Upper lobe of right lung (tissue), 1 donor: Measurements from ENCODE around the gene PSMD11. TPM values are rescaled to one million over a fixed set of nuclear protein-coding genes. Genes with fewer than 3 reads are reported as not detected.

Experiments
- ATAC-seq: fragments of 200-7000 bp; cut with Tn5 transposase; one replicate; pipeline ENCODE4 v1.9.1; 2020; ENCODE audit warnings: mild to moderate bottlenecking, moderate library complexity
- DNase-seq: peaks from one replicate; pipeline ENCODE4 v3.0.0-alpha.2; 2020
- H3K27ac ChIP-seq: fragments of 200-600 bp; one replicate; pipeline ENCODE4 v1.8.0; 2022
- H3K27me3 ChIP-seq: fragments of 200-600 bp; one replicate; pipeline ENCODE4 v1.8.0; 2022; ENCODE audit warnings: mild to moderate bottlenecking
- H3K36me3 ChIP-seq: fragments of 200-600 bp; one replicate; pipeline ENCODE4 v1.8.0; 2022
- H3K4me1 ChIP-seq: fragments of 200-600 bp; one replicate; pipeline ENCODE4 v1.8.0; 2022
- H3K4me3 ChIP-seq: fragments of 200-600 bp; one replicate; pipeline ENCODE4 v1.8.0; 2022; ENCODE audit warnings: mild to moderate bottlenecking
- H3K9me3 ChIP-seq: fragments of 200-600 bp; one replicate; pipeline ENCODE4 v1.8.0; 2022
- intact Hi-C: fragments of 100-400 bp; cut with DNase I; formaldehyde crosslinking; loops from one replicate; pipeline ENCODE4 v1.11.0; 2022
- total RNA-seq: library from RNA; stranded (reverse); fragmentation: NEBNext Ultra II Directional; extraction: Animal tissue kit (Norgen Biotek cat#: 25700); gene quantifications from one replicate; pipeline ENCODE4 v1.2.1, GENCODE V29; 2021
- TF ChIP-seq, protein P1 (sequence below): fragments of 200-600 bp; IDR thresholded peaks from one replicate; pipeline ENCODE4 v1.8.0; 2022; ENCODE audit warnings: antibody characterized with exemption
- donor health status: DM: no; HTN: yes; CAD: no; lungs with severe emphysema.

PSMD11 gene
- total RNA-seq, 1 donor from 2014 or later, result 62.8 TPM

- Histone ChIP-seq H3K9me3 (no peaks in the 10 kb centered on the region), H3K27ac (no peak overlapping the region), H3K27me3 (no peaks in the 10 kb centered on the region), H3K4me1 (peaks cover 17% of the 10 kb centered on the region), H3K4me3 (peak overlapping the region; percentile 53), H3K36me3 (peaks cover 4% of the 10 kb centered on the region)
- intact Hi-C loops, result no loop called here
- ATAC-seq (no peak), DNase-seq (peak; percentile 63)
- TF ChIP-seq, protein P1, sequence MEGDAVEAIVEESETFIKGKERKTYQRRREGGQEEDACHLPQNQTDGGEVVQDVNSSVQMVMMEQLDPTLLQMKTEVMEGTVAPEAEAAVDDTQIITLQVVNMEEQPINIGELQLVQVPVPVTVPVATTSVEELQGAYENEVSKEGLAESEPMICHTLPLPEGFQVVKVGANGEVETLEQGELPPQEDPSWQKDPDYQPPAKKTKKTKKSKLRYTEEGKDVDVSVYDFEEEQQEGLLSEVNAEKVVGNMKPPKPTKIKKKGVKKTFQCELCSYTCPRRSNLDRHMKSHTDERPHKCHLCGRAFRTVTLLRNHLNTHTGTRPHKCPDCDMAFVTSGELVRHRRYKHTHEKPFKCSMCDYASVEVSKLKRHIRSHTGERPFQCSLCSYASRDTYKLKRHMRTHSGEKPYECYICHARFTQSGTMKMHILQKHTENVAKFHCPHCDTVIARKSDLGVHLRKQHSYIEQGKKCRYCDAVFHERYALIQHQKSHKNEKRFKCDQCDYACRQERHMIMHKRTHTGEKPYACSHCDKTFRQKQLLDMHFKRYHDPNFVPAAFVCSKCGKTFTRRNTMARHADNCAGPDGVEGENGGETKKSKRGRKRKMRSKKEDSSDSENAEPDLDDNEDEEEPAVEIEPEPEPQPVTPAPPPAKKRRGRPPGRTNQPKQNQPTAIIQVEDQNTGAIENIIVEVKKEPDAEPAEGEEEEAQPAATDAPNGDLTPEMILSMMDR, result no peak
These were observed 43.3 kb downstream of the PSMD11 start for GRCh38 chr17:32487473-32488176.

DNA sequence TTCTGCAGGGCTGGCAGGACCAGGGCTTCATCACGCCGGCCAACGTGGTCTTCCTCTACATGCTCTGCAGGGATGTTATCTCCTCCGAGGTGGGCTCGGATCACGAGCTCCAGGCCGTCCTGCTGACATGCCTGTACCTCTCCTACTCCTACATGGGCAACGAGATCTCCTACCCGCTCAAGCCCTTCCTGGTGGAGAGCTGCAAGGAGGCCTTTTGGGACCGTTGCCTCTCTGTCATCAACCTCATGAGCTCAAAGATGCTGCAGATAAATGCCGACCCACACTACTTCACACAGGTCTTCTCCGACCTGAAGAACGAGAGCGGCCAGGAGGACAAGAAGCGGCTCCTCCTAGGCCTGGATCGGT is 43.9 kb downstream of the PSMD11 start:
- H3K4me3 ChIP-seq, result no peak overlapping the region
- ATAC-seq, result no peak

DNA sequence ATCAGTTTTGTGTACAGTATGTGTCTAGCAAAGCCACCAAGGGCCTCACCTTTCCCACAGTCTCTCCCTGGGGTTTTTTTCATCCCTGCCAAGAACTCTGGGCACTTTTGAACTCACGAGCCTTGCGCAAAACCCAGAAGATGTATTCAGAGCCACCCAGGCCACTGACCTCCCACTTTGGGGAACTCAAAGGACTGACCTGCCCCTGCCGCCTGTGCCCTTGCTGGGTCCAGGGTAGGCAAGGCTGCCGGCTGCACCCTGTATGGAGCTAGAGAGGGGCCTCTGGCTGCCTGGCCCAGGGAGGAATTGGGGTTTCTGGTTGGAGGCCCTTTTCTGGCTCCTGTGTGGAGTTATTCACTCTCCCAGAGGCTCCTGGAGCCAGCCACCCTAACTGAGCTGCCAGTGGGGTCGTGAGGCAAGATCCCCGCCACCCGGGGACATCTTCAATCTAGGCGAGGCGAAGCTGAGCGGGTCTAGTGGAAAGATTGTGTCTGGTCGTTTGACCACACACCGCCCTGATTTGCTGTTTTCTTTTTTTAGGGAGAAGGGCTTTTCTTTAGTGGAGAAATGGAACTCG is 44.4 kb downstream of the PSMD11 start:
- H3K9me3 ChIP-seq, result no peaks in the 10 kb centered on the region
- ATAC-seq (no peak), DNase-seq (peak; percentile 58)
- no peaks in the 10 kb centered on the region for H3K27me3 ChIP-seq
- intact Hi-C loops, result no loop called here
- peaks cover 13% of the 10 kb centered on the region for H3K4me1 ChIP-seq
- H3K27ac ChIP-seq, result no peak overlapping the region
- H3K36me3 ChIP-seq, result no peaks in the 10 kb centered on the region
- H3K4me3 ChIP-seq, result no peak overlapping the region
- TF ChIP-seq, protein P1, result no peak

More for the DNA sequence above, 43.9 kb downstream of the PSMD11 start:
- peaks cover 16% of the 10 kb centered on the region for H3K4me1 ChIP-seq
- intact Hi-C loops, result no loop called here
- no peaks in the 10 kb centered on the region for H3K36me3 ChIP-seq
- TF ChIP-seq, protein P1, result no peak
- DNase-seq, result peak; percentile 20
- H3K27ac ChIP-seq, result no peak overlapping the region
- no peaks in the 10 kb centered on the region for H3K27me3 ChIP-seq
- H3K9me3 ChIP-seq, result no peaks in the 10 kb centered on the region

GRCh38 chr17:32489320-32490100 is 45.2 kb downstream of the PSMD11 start:
- H3K27ac ChIP-seq, result no peak overlapping the region
- no peak for ATAC-seq
- peak; percentile 18 for DNase-seq
- peaks cover 10% of the 10 kb centered on the region for H3K4me1 ChIP-seq
- TF ChIP-seq, protein P1, result no peak
- intact Hi-C loops, result no loop called here
- no peaks in the 10 kb centered on the region for H3K36me3 ChIP-seq
- H3K9me3 ChIP-seq, result no peaks in the 10 kb centered on the region
- no peaks in the 10 kb centered on the region for H3K27me3 ChIP-seq
- H3K4me3 ChIP-seq, result no peak overlapping the region

- no peaks in the 10 kb centered on the region for H3K36me3 ChIP-seq
- no peak overlapping the region for H3K4me3 ChIP-seq
- H3K9me3 ChIP-seq, result no peaks in the 10 kb centered on the region
- TF ChIP-seq, protein P1, result no peak
- H3K4me1 ChIP-seq, result peaks cover 13% of the 10 kb centered on the region
- ATAC-seq, result no peak
- intact Hi-C loops, result no loop called here
- no peaks in the 10 kb centered on the region for H3K27me3 ChIP-seq
- H3K27ac ChIP-seq, result no peak overlapping the region
- DNase-seq, result peak; percentile 44
These were observed 45.8 kb downstream of the PSMD11 start for GRCh38 chr17:32490101-32490482.
